HG03103 (cell line): Measurements from ENCODE around the gene DGLUCY.

ENCODE experiments used
- ATAC-seq: cut with Tn5 transposase; IDR thresholded peaks from one replicate; pipeline ENCODE4 v1.9.1; 2021; ENCODE audit warnings: low read depth; ENCODE audit not compliant: unreplicated experiment

The DGLUCY gene

GRCh38 chr14:91271639-91272038, 157.8 kb downstream of the DGLUCY start:
- no peak for ATAC-seq

DNA sequence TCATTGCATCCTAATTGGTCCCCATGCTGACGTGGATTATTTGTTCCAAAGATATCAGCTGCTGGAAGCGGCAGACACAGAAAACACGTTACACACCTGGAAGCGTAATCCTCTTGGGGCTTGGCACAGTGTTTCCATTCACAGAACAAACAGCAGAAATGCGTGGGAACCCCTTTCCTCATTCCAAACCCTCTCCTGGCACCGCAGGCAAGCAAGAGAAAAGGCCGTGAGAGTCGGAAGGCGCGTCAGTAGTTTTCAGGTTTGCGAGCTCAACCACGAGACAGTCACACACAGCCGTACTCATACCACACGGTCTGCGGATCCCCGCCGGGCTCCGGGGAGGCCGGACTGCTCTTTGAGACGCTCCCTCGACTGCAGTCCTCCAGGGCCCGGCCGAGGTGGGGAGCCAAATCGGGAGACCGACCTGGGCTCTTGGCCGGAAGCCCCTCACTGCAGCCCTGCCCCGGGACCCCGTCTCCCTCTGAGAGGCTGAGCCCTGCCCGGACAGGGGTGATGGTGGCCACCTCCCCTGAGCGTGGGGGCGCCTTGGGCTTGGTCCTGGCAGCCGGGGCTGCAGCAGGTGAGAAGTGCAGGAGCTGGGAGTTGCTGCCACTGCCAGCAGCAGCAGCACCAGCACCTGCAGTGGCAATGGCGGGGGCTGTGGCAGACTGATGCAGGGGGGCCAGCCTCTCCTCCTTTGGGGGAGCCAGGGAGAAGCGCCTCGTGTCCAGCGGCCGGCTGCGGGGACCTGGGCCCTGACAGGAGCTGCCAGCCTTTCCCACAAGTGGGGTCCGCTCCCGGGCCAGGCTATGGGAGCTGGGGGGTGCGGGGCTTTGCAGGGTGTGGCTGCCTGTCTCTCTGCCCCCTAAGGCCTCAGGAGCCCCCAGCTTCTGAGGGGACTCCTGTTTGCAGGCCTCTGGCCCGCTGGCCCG, 158.7 kb downstream of the DGLUCY start:
- ATAC-seq: no peak

- ATAC-seq: no peak
Observed at GRCh38 chr14:91273273-91273884, 159.5 kb downstream of the DGLUCY start.

GRCh38 chr14:91273885-91274273, 160.0 kb downstream of the DGLUCY start:
- ATAC-seq: no peak

DNA sequence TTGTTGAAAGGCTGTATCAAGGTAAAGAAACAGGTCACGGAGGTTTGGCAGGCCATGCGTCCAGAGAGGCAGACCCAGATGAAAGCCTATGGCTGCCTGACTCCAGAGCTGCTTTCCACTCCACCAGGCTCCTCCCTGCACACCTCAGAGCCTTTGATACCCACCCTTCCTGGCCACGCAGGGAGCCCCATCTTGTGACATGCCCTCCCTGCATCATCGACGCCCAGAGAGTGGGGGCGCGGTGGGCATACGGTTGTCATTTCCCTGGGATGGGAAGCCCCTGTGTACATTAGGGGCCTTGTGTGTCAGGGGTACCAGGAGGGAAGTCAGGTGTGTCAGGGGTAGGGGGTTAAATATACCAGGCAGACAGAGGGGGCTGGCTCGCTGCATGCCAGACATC, 160.9 kb downstream of the DGLUCY start:
- no peak for ATAC-seq
